Lower leg skin (tissue), 3 donors: Measurements from ENCODE around the gene EIF3L.

Experiments used
- CTCF ChIP-seq, 3 donors: fragments of 450-650 bp; IDR thresholded peaks; one replicate each; pipeline ENCODE4 v1.5.1; 2016; ENCODE audit warnings: antibody characterized with exemption in 3 of 3, mild to moderate bottlenecking in 3 of 3, moderate library complexity in 2 of 3
- POLR2A ChIP-seq, 2 donors: fragments of 450-650 bp; IDR thresholded peaks; one replicate each; pipeline ENCODE4 v1.6.1; 2016 to 2017; ENCODE audit warnings: antibody characterized with exemption in 2 of 2, mild to moderate bottlenecking in 1 of 2, moderate library complexity in 1 of 2

GRCh38 chr22:37896181-37896592 lies 47.0 kb downstream of the EIF3L start:
- TF ChIP-seq CTCF (IDR thresholded peaks at IDR 0.05) (no peak), POLR2A (IDR thresholded peaks at IDR 0.05) (no peak)
